Activated CD4-positive, alpha-beta T cell treated with anti-CD3 and anti-CD28 coated beads, Interleukin-10, Interleukin-2, amounts not matched to agents 100 ng/mL and 50 ng/mL, durations not matched to agents 16 hours and 8 hours (primary cell): ENCODE measurements around the gene BMP2K.

Experiments used
- DNase-seq: peaks from one replicate; pipeline ENCODE4 v3.0.0-alpha.2; 2020

Gene BMP2K

DNA sequence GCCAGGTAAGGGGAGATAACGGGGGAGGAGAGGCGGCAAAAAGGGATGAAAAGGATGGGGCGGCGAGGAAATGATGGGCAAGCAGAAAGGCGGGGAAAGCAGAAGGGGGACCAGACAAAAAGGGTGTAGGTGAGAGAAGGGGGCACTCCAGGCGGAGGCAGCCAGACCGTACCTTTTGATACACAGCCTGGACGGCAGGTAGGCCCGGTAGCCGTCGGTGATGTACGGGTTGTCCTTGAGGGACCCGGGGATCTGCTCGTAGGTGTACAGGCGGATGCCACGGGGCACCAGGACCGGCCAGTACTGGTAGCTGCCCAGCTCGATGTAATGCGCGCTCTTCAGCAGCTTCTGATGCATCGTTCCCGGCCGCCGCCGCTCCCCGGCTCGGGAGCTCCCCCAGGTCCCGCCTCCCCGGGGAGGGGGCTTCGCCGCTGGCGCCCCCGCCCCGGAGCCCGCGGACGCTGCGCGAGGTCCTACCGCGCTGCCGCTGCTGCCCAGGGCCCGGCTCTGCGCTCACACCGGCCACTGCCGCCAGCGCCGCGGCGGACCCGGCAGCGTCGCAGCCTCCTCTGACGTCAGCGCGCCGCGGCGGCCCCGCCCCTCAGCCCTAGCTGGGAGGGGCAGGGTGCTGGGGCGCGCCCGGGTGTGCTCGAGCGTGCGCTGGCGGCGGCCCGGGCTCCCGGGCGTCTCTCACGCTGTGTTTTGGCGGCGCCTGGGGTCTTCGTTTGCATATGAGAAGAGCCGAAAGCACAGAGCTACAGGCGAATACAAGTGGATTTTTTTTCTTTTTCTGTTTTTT is 162.9 kb downstream of the BMP2K start, which contains the start of gene PAQR3:
PAQR3 (minus strand) TSS at position 571 of the 799 bp plus-strand sequence; CDS start at position 357, 214 bp downstream.
- peak; percentile 91 for DNase-seq

DNA sequence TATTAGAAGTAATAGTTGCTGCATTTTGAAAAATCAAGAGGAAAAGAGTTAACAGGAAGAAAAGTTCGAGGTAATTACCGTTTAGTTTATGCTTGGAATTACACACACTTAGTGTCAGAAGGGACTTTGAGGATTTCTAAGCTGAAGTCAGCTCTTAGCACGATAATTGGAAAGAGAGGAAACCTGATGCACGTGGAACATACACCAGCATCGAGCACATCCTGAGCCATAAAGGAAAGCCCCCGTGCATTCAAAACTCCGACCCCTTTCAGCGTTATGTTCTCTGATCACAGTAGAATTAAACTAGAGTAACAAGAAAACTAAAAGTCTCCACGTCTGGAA is 163.5 kb downstream of the BMP2K start:
- DNase-seq: no peak

DNA sequence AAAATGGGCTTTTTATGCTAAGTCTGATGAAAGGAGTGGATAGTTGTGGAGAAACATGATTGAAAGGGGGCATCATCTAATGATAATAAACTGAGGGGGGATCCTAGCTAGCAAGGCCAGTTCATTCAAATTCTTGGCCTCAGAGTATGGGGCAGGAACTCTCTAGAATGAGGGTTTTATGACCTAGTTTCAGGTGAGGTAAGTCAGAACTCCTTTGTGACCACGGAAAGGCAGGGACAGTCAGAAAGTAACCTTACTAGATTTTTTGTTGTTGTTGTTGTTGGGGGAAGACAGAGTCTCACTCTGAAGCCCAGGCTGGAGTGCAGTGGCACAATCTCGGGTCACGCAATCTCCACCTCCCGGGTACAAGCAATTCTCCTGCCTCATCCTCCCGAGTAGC is 164.6 kb downstream of the BMP2K start:
- peak; percentile 55 for DNase-seq

GRCh38 chr4:78944381-78944780 is 168.2 kb downstream of the BMP2K start:
- no peak for DNase-seq

GRCh38 chr4:78945651-78946179 is 169.6 kb downstream of the BMP2K start:
- DNase-seq: peak; percentile 16

DNA sequence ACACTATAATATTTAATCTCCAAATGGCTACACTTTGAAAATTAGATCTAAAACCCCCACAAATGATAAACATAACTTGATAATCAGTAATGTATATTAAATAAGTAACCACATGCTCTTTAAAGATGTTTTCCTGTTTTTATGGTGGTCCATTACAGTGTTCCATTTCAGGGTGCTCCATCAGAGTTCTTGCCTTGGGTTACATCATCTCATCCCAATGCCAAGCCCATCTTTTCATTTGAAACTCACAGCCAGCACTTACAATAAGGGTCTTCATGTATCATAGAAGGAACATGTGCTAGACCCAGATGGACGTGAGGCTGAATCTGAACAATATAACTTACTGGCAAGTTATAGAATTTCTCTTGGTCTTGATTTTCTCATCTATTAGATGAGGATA is 173.6 kb downstream of the BMP2K start:
- no peak for DNase-seq

GRCh38 chr4:78951862-78952472 is 175.8 kb downstream of the BMP2K start:
- peak; percentile 53 for DNase-seq

GRCh38 chr4:78953231-78953630 is 177.1 kb downstream of the BMP2K start:
- no peak for DNase-seq

- peak; percentile 14 for DNase-seq
These were observed 177.9 kb downstream of the BMP2K start for GRCh38 chr4:78953769-78954666.

DNA sequence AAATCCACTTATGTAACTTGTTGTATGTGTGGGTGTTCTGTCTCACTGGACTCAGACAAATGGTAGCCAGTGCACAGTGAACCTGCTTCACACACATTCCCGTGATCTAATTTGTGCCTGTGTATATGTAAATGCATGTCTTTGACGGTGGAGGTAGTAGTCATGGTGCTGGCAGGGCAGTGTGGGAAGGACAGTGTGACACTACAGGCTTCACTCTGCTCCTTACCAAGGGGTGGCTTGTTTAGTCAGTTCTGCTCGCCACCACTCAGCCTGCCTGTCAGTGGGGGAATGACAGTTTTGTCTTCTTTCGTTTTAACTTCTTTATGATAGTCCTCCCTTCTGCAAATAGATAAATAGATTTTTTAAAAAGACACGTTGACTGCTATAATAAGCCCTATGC is 180.8 kb downstream of the BMP2K start:
- DNase-seq: no peak

GRCh38 chr4:78960926-78961325 is 184.8 kb downstream of the BMP2K start:
- DNase-seq: no peak
